ENCODE results near the gene ADCY1. TPM values are rescaled to one million over a fixed set of nuclear protein-coding genes. Genes with fewer than 3 reads are reported as not detected.

The ADCY1 gene
- total RNA-seq, 4 donors from 2014 or later, result 2.5 to 9.0 (median 5.6) TPM

DNA sequence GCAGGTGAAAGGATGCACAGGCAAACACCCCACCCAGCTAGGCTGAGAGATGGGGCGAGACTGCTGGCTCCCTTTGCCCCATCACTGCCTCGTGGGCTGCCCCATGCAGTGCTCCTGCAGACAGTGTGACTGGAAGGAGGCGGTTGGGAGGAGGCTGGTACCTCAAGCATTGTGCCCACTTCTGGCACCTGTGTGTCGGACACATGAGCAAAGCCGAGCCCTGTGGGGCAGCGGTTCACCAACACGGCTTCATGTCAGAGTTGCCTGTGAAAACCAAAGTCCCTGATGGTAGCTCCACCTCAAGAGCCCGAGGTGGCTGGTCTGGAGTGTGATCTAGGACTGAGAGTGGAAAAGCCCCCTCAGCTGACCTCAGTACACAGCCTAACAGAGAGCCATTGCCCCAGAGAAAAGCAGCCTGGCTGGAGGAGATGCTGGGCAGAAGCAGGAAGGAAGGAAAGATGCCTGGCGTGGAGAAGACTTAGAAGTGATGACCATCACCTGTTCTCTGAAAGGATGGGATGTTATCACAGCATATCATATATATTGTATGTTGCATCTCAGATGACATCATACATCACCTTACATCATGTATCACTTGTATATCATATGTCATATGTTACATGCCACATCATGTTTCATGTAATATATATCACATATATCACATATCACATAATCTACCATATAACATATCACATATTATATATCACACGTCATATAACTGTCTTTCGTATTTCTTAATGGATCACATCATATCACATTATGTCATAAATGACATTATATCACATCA lies 75.6 kb downstream of the ADCY1 start:
- no peak for DNase-seq (ENCODE audit: low spot score in 2 of 2)
- H3K4me3 ChIP-seq, result no peak overlapping the region
- no peaks in the 10 kb centered on the region for H3K9me3 ChIP-seq
- TF ChIP-seq EP300 (IDR thresholded peaks at IDR 0.05) (no peak), POLR2A (IDR thresholded peaks at IDR 0.05) (no peak)
- TF ChIP-seq, protein P1, sequence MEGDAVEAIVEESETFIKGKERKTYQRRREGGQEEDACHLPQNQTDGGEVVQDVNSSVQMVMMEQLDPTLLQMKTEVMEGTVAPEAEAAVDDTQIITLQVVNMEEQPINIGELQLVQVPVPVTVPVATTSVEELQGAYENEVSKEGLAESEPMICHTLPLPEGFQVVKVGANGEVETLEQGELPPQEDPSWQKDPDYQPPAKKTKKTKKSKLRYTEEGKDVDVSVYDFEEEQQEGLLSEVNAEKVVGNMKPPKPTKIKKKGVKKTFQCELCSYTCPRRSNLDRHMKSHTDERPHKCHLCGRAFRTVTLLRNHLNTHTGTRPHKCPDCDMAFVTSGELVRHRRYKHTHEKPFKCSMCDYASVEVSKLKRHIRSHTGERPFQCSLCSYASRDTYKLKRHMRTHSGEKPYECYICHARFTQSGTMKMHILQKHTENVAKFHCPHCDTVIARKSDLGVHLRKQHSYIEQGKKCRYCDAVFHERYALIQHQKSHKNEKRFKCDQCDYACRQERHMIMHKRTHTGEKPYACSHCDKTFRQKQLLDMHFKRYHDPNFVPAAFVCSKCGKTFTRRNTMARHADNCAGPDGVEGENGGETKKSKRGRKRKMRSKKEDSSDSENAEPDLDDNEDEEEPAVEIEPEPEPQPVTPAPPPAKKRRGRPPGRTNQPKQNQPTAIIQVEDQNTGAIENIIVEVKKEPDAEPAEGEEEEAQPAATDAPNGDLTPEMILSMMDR (IDR thresholded peaks at IDR 0.05), result no peak
- no peaks in the 10 kb centered on the region for H3K36me3 ChIP-seq
- no peak overlapping the region for H3K27ac ChIP-seq
- 92 to 93% methylated on average over 11 of the region's 11 CpGs for WGBS, 2 donors
- no peaks in the 10 kb centered on the region for H3K27me3 ChIP-seq
- peaks cover 0 to 7% (median 0%) of the 10 kb centered on the region in 4 donors for H3K4me1 ChIP-seq

DNA sequence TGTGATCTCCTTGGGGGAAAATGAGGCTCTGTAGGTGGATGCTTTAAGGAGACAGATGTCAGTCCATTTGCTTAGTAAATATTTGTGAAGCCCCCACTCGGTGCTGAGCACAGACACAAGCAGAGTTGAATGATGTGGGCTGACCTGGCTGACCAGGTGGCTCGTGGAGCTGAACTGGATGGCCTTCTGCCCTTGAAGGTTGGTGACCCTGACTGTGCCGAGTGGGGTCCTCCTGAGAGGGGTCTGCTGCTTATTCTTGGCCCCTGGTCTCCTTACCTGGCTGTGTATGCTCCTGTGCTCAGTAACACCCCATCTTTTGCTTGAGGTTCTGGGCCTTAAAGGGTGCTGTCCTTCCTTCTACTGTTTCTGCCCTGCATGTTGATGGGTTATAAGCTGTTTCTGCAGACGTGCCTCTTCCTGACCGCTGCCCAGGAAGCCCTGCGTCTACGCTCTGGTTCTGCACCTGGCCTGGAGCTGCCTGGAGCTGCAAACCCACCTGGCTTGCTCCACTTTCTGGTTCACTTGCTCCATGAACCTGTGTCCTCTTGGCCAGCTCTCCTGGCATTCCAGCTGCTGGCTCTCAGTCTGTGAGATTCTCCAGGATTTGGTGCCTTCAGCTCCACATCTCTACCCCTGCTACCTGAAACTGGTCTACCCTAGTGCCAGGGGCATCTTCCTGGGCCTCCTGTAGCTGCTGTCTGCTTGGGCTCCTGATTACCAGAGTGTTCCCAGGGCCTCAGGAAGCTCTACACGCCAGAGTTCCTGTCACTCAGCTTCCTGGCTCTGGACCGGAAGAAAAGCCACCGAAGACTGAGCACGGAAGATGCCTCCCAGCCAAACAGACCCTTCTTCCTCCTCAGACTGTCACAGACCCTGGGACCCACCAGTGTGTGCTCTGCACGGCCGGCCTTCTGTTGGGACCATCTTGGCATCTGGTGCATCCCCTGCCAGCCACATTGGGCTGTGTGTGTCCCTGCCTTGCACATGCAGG lies 76.5 kb downstream of the ADCY1 start:
- TF ChIP-seq POLR2A (IDR thresholded peaks at IDR 0.05) (no peak), EP300 (IDR thresholded peaks at IDR 0.05) (no peak)
- TF ChIP-seq, protein P1 (IDR thresholded peaks at IDR 0.05), result no peak
- no peaks in the 10 kb centered on the region for H3K36me3 ChIP-seq
- H3K4me1 ChIP-seq, result peaks cover 0 to 7% (median 0%) of the 10 kb centered on the region in 4 donors
- no peak for DNase-seq (ENCODE audit: low spot score in 2 of 2)
- H3K27me3 ChIP-seq, result no peaks in the 10 kb centered on the region
- H3K27ac ChIP-seq, result no peak overlapping the region
- 74 to 81% methylated on average over 13 of the region's 13 CpGs for WGBS, 2 donors
- no peak overlapping the region for H3K4me3 ChIP-seq
- H3K9me3 ChIP-seq, result no peaks in the 10 kb centered on the region

DNA sequence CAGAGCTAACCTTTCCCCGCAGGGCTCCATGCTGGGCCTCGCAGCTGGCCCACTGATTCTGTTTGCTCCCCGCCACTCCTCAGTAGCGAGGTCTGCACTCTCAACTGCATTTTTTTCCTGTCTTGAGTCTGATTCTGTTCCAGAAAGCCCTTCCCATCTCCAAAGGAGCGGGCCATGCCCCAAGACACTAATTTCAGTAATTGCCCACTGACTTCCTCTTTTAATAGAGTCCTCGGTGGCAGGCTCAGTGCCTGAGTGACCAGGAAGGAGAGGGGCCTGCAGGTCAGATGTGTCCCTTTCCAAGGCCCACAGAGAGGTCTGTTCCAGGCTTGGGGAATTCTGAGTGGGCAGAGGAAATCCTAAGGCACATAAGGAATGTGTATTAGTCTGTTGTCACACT lies 77.4 kb downstream of the ADCY1 start:
- no peaks in the 10 kb centered on the region for H3K36me3 ChIP-seq
- no peaks in the 10 kb centered on the region for H3K9me3 ChIP-seq
- no peak overlapping the region for H3K27ac ChIP-seq
- no peaks in the 10 kb centered on the region for H3K27me3 ChIP-seq
- no peak overlapping the region for H3K4me3 ChIP-seq
- WGBS, 2 donors, result 87 to 90% methylated on average over 6 of the region's 6 CpGs
- DNase-seq (ENCODE audit: low spot score in 2 of 2), result no peak
- H3K4me1 ChIP-seq, result peaks cover 0 to 6% (median 0%) of the 10 kb centered on the region in 4 donors
- TF ChIP-seq EP300 (IDR thresholded peaks at IDR 0.05) (no peak), POLR2A (IDR thresholded peaks at IDR 0.05) (no peak)
- TF ChIP-seq, protein P1 (IDR thresholded peaks at IDR 0.05), result no peak

DNA sequence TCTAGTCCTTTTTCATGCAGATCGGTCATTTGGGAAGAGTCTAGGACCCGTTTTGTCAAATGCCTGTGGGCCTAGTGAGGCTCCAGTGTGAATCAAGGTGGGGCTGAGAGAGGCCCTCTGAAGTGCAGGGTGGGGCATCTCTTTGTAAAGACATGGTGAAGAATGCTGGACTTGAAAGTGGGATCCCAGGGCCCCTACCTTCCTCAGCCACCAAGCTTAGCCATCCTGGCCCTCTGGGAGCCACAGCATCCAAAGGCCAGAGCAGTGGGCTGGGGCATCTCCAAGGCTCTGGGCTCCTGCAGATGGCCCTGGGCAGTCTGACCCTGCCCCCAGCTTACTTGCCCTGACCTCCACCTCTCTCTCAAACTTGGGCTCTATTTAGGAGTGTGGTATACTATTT lies 78.5 kb downstream of the ADCY1 start:
- Histone ChIP-seq H3K4me1 (no peaks in the 10 kb centered on the region), H3K36me3 (peaks cover 0 to 2% (median 0%) of the 10 kb centered on the region in 3 donors), H3K27ac (no peak overlapping the region), H3K4me3 (no peak overlapping the region), H3K27me3 (no peaks in the 10 kb centered on the region), H3K9me3 (no peaks in the 10 kb centered on the region)
- DNase-seq (ENCODE audit: low spot score in 2 of 2), result no peak
- 91 to 92% methylated on average over 2 of the region's 2 CpGs for WGBS, 2 donors
- TF ChIP-seq EP300 (IDR thresholded peaks at IDR 0.05), result no peak
- TF ChIP-seq, protein P1 (IDR thresholded peaks at IDR 0.05), result no peak
- TF ChIP-seq POLR2A (IDR thresholded peaks at IDR 0.05), result no peak
